Measurements from ENCODE around the gene RICTOR. TPM values are rescaled to one million over a fixed set of nuclear protein-coding genes. Genes with fewer than 3 reads are reported as not detected.

Gene RICTOR
- total and polyA plus RNA-seq, 9 of the 15 experiments (the other 6 are each of a cell fraction or from before 2014, with no cell fraction given), result 13.9 to 46.6 (median 22.6) TPM

GRCh38 chr5:39076757-39077728 lies 2.8 kb upstream of the RICTOR start (continued):
- TF ChIP-seq, protein P1, sequence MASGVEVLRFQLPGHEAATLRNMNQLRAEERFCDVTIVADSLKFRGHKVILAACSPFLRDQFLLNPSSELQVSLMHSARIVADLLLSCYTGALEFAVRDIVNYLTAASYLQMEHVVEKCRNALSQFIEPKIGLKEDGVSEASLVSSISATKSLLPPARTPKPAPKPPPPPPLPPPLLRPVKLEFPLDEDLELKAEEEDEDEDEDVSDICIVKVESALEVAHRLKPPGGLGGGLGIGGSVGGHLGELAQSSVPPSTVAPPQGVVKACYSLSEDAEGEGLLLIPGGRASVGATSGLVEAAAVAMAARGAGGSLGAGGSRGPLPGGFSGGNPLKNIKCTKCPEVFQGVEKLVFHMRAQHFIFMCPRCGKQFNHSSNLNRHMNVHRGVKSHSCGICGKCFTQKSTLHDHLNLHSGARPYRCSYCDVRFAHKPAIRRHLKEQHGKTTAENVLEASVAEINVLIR (CRISPR knock-in tag; IDR thresholded peaks at IDR 0.05), result no peak
- TF ChIP-seq JUNB (CRISPR knock-in tag; conservative IDR thresholded peaks at IDR 0.05) (no peak), FOSL1 (tag; conservative IDR thresholded peaks at IDR 0.05) (peak; percentile 94), ZNF408 (CRISPR knock-in tag; IDR thresholded peaks at IDR 0.05; ENCODE audit: low read depth) (no peak), CHD1 (IDR thresholded peaks at IDR 0.05; ENCODE audit: low read length) (no peak), MITF (IDR thresholded peaks at IDR 0.05) (no peak), ETV1 (tag; conservative IDR thresholded peaks at IDR 0.05; ENCODE audit: low read depth) (0 out of 2 replicates have a peak, but pooled peaks have one; percentile 28), HLTF (IDR thresholded peaks at IDR 0.05) (no peak), CHD4 (IDR thresholded peaks at IDR 0.05; ENCODE audit: insufficient read depth, insufficient replicate concordance, low read depth, low read length, poor library complexity, severe bottlenecking) (no peak), CHAMP1 (IDR thresholded peaks at IDR 0.05) (peak; percentile 31; the same call in 1 of the 2 replicates), MTA2 (IDR thresholded peaks at IDR 0.05; ENCODE audit: low read depth) (peak; percentile 13; the same call in 1 of the 2 replicates), NCOA2 (IDR thresholded peaks at IDR 0.05; ENCODE audit: partially characterized antibody in 2 of 2) (no peak)
- TF ChIP-seq, protein P2, sequence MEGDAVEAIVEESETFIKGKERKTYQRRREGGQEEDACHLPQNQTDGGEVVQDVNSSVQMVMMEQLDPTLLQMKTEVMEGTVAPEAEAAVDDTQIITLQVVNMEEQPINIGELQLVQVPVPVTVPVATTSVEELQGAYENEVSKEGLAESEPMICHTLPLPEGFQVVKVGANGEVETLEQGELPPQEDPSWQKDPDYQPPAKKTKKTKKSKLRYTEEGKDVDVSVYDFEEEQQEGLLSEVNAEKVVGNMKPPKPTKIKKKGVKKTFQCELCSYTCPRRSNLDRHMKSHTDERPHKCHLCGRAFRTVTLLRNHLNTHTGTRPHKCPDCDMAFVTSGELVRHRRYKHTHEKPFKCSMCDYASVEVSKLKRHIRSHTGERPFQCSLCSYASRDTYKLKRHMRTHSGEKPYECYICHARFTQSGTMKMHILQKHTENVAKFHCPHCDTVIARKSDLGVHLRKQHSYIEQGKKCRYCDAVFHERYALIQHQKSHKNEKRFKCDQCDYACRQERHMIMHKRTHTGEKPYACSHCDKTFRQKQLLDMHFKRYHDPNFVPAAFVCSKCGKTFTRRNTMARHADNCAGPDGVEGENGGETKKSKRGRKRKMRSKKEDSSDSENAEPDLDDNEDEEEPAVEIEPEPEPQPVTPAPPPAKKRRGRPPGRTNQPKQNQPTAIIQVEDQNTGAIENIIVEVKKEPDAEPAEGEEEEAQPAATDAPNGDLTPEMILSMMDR (IDR thresholded peaks at IDR 0.05 in 2 of 3, conservative IDR thresholded peaks at IDR 0.05 in 1 of 3; ENCODE audit: insufficient read depth in 2 of 3, low read depth in 1 of 3, low read length in 3 of 3), result no peak
- TF ChIP-seq, protein P3, sequence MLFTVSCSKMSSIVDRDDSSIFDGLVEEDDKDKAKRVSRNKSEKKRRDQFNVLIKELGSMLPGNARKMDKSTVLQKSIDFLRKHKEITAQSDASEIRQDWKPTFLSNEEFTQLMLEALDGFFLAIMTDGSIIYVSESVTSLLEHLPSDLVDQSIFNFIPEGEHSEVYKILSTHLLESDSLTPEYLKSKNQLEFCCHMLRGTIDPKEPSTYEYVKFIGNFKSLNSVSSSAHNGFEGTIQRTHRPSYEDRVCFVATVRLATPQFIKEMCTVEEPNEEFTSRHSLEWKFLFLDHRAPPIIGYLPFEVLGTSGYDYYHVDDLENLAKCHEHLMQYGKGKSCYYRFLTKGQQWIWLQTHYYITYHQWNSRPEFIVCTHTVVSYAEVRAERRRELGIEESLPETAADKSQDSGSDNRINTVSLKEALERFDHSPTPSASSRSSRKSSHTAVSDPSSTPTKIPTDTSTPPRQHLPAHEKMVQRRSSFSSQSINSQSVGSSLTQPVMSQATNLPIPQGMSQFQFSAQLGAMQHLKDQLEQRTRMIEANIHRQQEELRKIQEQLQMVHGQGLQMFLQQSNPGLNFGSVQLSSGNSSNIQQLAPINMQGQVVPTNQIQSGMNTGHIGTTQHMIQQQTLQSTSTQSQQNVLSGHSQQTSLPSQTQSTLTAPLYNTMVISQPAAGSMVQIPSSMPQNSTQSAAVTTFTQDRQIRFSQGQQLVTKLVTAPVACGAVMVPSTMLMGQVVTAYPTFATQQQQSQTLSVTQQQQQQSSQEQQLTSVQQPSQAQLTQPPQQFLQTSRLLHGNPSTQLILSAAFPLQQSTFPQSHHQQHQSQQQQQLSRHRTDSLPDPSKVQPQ (CRISPR knock-in tag; IDR thresholded peaks at IDR 0.05; ENCODE audit: borderline replicate concordance), result no peak
